GM19025 (cell line): ENCODE results near the gene TMEM200B.
"Not testable (repeated sequence)": the region's sequence is repeated elsewhere in the genome, so short reads cannot be mapped to it uniquely, and the experiment has no call there.

Experiments used
- ATAC-seq: cut with Tn5 transposase; IDR thresholded peaks from one replicate; pipeline ENCODE4 v1.9.1; 2021; ENCODE audit warnings: mild to moderate bottlenecking, low read depth, moderate library complexity; ENCODE audit not compliant: unreplicated experiment

TMEM200B gene

DNA sequence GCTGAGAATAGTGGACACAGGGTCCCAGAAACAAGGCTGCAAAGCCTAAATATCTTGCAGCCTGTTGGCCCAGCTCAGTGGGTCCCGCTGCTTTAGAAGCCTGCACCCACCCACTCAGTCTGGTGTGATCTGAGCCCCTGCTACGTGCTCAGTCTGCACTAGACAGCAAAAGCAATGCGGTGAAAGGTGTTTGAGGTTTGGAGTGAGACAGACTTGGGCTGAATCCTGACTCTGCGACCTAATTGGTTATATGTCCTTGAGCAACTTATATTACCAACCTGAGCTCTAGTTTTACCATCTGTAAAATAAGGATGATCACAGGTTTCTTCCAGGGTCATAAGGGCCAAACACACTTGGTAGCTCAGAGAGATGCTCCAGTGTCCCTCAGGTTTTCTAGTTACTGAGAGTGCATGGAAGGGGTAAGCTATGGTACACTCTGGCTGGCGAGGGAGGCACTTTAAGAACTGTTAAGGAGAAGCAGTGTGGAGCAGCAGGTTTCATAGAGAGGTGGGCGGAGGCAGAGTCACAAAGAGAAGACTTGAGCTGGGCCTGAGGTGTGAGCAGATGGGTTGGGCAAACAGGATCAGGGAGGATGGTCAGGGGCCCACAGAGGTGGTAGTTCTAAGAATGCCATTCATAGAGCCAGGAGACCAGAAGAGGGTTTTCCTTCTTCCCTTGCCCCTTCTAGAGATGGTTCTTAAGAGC, 10.1 kb downstream of the TMEM200B start:
- ATAC-seq, result no peak

DNA sequence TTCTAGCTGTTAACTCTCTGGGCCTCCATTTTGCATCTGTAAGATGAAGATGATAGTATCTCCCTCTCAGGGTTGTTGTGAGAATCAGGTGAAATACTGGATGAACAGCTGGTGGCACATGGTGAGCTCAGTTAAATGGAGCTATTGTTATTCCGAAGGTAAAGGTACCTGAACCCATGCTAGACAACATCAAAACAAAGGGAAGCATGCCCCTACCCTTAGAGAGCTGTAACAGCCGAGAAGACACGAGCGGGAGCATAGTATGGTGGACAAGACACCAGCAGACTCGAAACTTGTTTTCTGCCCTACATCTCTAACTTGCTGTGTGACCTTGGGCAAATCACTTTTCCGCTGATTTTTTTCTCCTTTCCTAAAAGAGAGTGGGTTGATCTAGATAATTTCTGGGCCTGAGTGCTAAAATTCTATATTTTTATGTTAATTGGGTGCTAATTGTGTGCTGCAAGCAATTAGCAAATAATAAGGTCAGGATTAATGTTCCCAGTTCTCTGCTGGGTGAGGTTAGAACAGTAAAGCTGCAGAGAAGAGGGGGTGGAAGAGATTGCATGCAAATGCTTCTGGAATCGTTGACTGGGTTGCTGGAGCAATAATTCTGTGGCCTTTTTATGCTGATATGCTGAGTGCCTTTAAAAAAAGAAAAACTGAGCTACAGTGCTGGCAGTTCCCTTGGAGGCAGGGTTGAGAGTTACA, 10.8 kb downstream of the TMEM200B start:
- ATAC-seq, result no peak

DNA sequence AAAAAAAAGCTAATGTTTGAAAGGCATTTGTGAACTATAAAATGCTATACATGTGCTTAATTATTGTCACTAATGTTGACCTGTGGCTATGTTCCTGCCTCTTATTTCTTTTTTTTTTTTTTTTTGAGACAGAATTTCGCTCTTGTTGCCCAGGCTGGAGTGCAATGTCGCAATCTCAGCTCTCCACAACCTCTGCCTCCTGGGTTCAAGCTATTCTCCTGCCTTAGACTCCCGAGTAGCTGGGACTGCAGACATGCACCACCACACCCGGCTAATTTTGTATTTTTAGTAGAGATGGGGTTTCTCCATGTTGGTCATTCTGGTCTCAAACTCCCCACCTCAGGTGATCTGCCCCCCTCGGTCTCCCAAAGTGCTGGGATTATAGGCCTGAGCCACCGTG, 15.7 kb downstream of the TMEM200B start:
- not testable (repeated sequence) for ATAC-seq

GRCh38 chr1:29105822-29106221, 17.9 kb downstream of the TMEM200B start:
- no peak for ATAC-seq

DNA sequence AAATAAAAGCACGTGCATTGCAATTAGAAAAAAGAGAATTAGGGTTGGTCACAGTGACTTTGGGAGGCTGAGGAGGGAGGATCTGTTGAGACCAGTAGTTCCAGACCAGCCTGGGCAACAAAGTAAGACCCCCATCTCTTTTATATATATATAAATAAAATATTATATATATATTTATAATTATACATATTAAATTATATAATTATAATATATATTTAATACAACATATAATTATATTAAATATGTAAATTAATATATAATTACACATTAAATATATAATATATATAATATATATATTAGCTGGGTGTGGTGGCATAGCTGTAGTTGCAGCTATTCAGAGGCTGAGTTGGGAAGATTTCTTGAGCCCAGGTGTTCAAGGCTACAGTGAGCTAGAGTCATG, 23.2 kb downstream of the TMEM200B start:
- ATAC-seq, result no peak

DNA sequence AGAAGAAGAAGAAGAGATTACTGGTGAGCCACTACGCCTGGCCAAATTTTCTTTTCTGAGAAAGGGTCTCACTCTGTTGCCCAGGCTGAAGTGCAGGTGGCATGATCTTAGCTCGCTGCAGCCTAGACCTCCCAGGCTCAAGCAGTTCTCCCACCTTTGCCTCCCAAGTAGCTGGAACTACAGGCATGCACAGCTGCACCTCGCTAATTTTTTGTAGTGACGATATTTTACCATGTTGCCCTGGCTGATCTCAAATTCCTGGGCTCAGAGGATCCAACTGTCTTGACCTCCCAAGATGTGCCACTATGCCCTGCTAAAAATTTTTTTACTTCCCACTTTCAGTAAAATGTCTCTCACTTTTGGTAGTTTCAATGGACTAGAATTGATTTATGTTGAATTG, 24.4 kb downstream of the TMEM200B start:
- ATAC-seq, result no peak

DNA sequence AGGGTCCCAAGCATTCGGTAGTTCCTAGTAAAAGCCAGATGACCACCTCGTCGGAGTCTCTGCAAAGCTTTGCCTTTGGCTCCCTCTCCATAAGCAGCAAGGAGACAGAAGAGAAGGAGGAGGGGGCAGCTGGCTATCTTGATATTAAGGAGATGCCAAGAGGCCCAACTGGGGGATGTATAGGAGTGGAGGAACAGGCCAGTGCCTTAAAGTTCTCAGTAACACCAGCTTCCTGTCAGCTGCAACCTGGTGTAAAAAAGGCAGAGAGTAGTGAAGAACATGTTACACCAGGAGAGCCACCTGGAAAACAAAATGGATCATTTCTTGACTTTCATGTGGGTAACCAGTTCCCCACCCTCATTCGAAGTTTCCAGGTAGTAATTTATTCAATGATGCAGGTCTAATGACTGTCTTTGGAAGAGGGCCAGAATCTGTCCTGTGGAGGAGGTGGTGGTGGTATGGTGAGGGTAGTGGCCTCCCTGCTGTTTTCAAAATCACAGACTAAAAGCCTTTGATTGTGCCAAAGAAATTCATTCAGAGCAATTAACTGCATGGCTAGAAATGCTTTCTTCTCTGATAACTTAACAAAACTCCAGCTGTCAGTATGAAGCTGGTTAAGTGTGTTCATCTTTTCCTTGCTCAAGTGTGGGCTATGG, 27.3 kb downstream of the TMEM200B start:
- no peak for ATAC-seq

- no peak for ATAC-seq
Observed at GRCh38 chr1:29094954-29095353, 28.7 kb downstream of the TMEM200B start.

- no peak for ATAC-seq
Observed at GRCh38 chr1:29094433-29094832, 29.3 kb downstream of the TMEM200B start.

DNA sequence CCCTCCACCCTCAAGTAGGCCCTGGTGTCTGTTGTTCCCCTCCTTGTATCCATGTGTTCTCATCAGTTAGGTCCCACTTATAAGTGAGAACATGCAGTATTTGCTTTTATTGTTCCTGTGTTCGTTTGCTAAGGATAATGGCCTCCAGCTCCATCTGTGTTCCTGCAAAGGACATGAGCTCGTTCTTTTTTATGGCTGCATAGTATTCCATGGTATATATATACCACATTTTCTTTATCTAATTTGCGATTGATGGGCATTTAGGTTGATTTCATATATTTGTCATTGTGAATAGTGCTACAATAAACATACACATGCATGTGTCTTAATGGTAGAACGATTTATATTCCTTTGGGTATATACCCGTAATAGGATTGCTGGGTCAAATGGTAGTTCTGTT, 31.0 kb downstream of the TMEM200B start:
- ATAC-seq, result not testable (repeated sequence)

DNA sequence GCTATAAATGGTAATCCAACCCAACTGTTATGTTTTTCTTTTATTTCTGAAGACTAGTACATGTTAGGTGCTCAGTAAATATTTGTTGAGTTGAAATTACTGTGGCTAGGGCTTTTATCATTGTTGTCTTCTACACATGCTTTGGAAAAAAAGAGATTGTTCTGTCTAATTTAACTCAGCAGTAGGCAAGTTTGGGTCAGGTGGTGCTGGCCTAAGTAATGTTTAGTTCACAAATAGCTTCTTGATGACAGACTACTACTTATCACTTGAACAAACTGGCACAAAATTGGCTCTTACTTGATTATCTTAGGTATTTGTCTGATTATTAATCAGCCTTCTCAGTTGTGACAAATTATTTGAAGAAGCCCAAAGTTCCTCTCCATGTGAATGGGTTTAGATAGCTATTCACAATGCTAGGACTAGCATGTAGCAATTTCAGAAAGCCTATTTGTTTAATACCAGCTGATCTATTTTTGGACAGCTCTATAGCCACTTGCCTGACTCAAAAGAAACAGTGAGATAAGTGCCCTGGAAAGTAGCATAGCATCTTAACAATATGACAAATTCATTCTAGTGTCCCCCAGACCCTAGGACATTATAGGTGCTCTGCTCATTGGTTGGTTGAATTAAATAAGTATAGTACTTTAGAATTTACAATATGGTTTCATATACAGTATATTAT, 32.6 kb downstream of the TMEM200B start:
- ATAC-seq, result no peak

GRCh38 chr1:29084196-29084521, 39.5 kb downstream of the TMEM200B start:
- ATAC-seq, result no peak

DNA sequence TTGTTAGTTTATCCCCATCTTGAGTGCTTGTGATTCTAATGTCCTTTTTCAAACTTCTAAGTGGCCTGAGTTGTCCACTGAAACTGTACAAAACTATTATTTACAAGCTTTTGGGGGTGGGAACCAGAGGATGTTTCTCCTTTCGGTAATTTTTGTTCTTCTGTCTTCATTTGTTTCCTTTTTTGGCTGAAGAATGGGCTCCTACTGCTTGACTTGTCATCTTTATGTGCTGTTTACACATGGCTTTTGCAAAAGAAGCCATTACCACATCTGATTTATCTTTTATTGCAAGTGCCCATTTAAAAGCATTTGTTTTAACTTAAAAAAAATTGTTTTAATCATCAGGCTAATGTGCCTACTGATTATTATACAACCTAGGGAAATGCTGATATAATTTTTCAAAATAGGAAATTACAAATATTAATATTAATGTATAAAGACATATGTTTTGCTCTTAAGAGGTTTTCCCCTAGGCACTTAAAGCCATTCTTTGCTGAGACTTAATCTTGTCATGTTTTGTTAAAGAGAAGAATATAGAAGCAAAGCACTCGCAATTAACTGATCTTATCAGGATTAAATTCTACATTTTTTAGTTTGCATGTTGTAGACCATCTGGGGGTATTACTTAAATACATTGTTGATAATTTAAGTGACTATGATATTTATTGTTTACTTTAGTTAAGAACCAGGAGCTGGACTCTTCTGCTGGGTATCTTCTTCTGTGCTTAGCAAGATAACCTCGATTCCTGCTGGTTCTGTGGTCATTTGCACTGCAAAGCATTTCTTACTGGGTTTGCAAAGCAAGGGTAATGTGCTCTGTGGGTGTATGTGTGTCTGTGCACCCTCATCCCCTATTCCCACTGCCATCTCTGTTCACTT, 40.1 kb downstream of the TMEM200B start:
- no peak for ATAC-seq

DNA sequence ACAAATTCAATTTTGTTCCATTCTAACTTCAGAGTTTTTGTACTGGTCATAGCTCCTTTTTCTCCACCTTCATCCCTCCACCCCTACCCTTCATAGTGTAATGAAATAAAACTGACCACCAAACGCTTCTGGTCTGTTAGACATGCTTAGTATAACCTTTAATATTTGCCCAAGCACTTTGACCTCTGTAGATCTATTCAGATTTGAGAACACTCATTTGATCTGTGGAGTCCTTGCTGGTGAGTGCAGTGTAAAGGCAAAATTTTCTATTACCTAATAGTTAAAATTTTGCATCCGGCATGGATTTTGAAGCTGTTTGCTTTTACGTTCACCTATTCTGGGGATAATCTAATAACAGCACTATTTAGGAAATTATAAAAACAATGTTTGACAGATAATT, 41.2 kb downstream of the TMEM200B start:
- no peak for ATAC-seq

DNA sequence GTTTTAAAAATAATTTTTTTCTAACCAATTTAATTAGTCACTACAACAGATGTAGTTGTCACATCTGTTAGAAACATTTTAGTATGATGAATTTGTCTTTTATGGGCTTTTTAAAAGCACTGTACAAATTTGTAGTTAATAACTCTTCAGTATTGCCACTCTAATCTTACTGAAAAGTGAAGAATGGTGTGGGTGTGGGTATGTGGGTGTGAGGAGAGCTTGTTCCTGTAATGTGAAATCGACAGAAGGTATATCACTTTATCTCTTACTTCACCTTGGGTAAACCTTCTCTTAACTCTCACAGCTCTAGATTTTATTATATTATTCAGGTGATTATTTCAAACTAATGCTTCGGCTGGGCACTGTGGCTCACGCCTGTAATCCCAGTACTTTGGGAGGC, 42.5 kb downstream of the TMEM200B start:
- ATAC-seq, result no peak

DNA sequence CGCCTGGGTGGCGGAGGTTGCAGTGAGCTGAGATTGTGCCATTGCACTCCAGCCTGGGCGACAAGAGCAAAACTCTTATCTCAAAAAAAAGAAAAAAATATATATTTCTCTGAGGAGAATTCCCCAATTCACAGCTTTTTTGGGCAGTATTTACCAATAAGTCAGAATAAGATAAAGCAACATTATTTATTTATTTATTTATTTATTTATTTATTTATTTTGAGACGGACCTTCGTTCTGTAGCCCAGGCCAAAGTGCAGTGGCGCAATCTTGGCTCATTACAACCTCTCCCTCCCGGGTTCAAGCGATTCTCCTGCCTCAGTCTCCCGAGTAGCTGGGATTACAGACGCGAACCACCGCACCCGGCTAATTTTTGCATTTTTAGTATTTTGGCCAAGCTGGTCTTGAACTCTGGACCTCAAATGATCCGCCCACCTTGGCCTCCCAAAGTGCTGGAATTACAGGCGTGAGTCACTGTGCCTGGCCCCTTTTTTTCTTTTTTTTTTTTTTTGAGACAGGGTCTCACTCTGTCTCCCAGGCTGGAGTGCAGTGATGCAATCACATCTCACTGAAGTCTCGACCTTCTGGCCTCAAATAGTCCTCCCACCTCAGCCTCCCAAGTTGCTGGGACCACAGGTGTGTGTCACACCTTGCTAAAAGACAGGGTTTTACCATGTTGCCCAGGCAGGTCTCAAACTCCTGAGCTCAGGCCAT, 43.6 kb downstream of the TMEM200B start:
- not testable (repeated sequence) for ATAC-seq

- no peak for ATAC-seq
Observed at GRCh38 chr1:29077155-29077554, 46.5 kb downstream of the TMEM200B start.
